ENCODE measurements around the gene CD47.

The CD47 gene

GRCh38 chr3:108085810-108086350, 5.0 kb downstream of the CD47 start:
- ChIA-PET CTCF (interaction anchor here (1.5 to 2.5 kb wide), 2 partner anchors 11 to 158 kb away, joined by 5 to 11 read pairs; no protein-coding TSS in a partner anchor), POLR2A (no interaction called here)
- no peak for TF ChIP-seq CTCF (IDR thresholded peaks at IDR 0.05; ENCODE audit: insufficient read depth, low read length, missing control alignments)
- peak; percentile 42 for DNase-seq (ENCODE audit: low read depth, low spot score)
- no peak overlapping the region for H3K4me3 ChIP-seq (ENCODE audit: low read depth, low read length)

GRCh38 chr3:108085370-108085769, 5.5 kb downstream of the CD47 start:
- ChIA-PET POLR2A (no interaction called here), CTCF (interaction anchor here (1.5 to 2.5 kb wide), 2 partner anchors 11 to 157 kb away, joined by 5 to 11 read pairs; no protein-coding TSS in a partner anchor)
- no peak for TF ChIP-seq CTCF (IDR thresholded peaks at IDR 0.05; ENCODE audit: insufficient read depth, low read length, missing control alignments)
- no peak for DNase-seq (ENCODE audit: low read depth, low spot score)
- H3K4me3 ChIP-seq (ENCODE audit: low read depth, low read length), result no peak overlapping the region

- TF ChIP-seq CTCF (IDR thresholded peaks at IDR 0.05; ENCODE audit: insufficient read depth, low read length, missing control alignments), result no peak
- ChIA-PET POLR2A (no interaction called here), CTCF (no interaction called here)
- H3K4me3 ChIP-seq (ENCODE audit: low read depth, low read length), result no peak overlapping the region
- DNase-seq (ENCODE audit: low read depth, low spot score), result no peak
Observed at GRCh38 chr3:108079877-108080276, 11.0 kb downstream of the CD47 start.

- ChIA-PET CTCF (no interaction called here), POLR2A (no interaction called here)
- H3K4me3 ChIP-seq (ENCODE audit: low read depth, low read length), result no peak overlapping the region
- no peak for TF ChIP-seq CTCF (IDR thresholded peaks at IDR 0.05; ENCODE audit: insufficient read depth, low read length, missing control alignments)
- no peak for DNase-seq (ENCODE audit: low read depth, low spot score)
Observed at GRCh38 chr3:108079043-108079442, 11.8 kb downstream of the CD47 start.

- no peak for TF ChIP-seq CTCF (IDR thresholded peaks at IDR 0.05; ENCODE audit: insufficient read depth, low read length, missing control alignments)
- no peak overlapping the region for H3K4me3 ChIP-seq (ENCODE audit: low read depth, low read length)
- DNase-seq (ENCODE audit: low read depth, low spot score), result no peak
- ChIA-PET CTCF (interaction anchor here (3.6 kb wide), 1 partner anchor 9 kb away, joined by 11 read pairs; no protein-coding TSS in a partner anchor), POLR2A (no interaction called here)
Observed at GRCh38 chr3:108076564-108076963, 14.3 kb downstream of the CD47 start.

GRCh38 chr3:108073764-108074431, 16.9 kb downstream of the CD47 start:
- ChIA-PET CTCF (interaction anchor here (0.9 to 3.6 kb wide), 3 partner anchors 12 to 146 kb away, joined by 3 to 11 read pairs (median 4); no protein-coding TSS in a partner anchor), POLR2A (no interaction called here)
- no peak overlapping the region for H3K4me3 ChIP-seq (ENCODE audit: low read depth, low read length)

More at GRCh38 chr3:108073764-108074431, 16.9 kb downstream of the CD47 start:
- TF ChIP-seq CTCF (IDR thresholded peaks at IDR 0.05; ENCODE audit: insufficient read depth, low read length, missing control alignments), result no peak
- no peak for DNase-seq (ENCODE audit: low read depth, low spot score)

Measured in AG04449 (cell line).